ENCODE measurements around the gene SRRM1. TPM values are rescaled to one million over a fixed set of nuclear protein-coding genes. Genes with fewer than 3 reads are reported as not detected.
"Not testable (repeated sequence)": the region's sequence is repeated elsewhere in the genome, so short reads cannot be mapped to it uniquely, and the experiment has no call there.

The SRRM1 gene
- total RNA-seq, 1 donor from 2014 or later = 50.4 TPM

DNA sequence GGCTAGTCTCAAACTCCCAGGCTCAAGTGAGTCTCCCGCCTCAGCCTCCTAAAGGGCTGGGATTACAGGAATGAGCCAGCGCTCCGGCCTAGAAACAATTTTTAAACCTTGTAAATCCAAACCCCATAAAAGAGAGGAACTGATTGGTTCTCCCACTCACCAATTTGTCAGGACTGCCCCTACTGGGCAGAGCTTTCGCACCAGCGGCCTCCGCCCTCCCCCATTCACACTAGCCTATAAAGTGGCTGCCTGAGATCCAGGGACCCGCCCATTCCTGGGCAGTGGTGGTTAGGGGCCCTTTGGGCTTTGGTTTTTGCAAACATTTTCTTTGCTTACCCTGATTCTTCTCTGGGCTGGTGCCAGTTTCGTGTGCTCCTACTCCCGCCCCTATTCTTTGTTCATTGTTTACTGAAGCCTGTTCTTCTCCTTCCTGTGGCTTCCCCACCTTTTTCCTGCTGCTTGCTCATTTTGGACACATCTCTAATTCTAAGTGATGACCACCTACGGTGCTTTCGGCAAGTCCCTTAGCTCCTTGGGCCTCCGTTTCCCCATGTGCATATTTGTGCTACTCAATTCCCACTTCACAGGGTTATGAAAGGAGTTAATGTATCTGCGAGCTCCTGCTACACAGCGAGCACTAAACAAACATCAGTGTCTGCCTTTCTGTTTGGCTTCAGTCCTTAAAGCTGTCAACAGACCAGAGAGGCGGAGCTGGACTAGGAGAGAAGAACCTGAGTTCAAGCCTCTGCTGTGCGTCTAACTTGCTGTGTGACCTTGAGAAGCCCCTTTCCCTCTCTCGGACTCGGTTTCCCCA, 62.4 kb downstream of the SRRM1 start:
- peak; percentile 95 for ATAC-seq (ENCODE audit: poor library complexity)

GRCh38 chr1:24706074-24706389, 62.9 kb downstream of the SRRM1 start:
- ATAC-seq (ENCODE audit: poor library complexity); intact Hi-C loops (cut with DNase I); DNase-seq: not testable (repeated sequence)

More for the DNA sequence above, 62.4 kb downstream of the SRRM1 start:
- intact Hi-C loops (cut with DNase I) = no loop called here
- peak; percentile 91 for DNase-seq

GRCh38 chr1:24707687-24708086, 64.6 kb downstream of the SRRM1 start:
- DNase-seq (no peak), ATAC-seq (ENCODE audit: poor library complexity) (no peak)
- intact Hi-C loops (cut with DNase I) = no loop called here

GRCh38 chr1:24708938-24709337, 65.8 kb downstream of the SRRM1 start:
- DNase-seq = no peak
- no peak for ATAC-seq (ENCODE audit: poor library complexity)
- intact Hi-C loops (cut with DNase I) = no loop called here

- ATAC-seq (ENCODE audit: poor library complexity) (no peak), DNase-seq (no peak)
- intact Hi-C loops (cut with DNase I) = no loop called here
Observed at GRCh38 chr1:24709791-24710441, 66.8 kb downstream of the SRRM1 start.

GRCh38 chr1:24711329-24711728, 68.2 kb downstream of the SRRM1 start:
- intact Hi-C loops (cut with DNase I) = no loop called here
- DNase-seq (no peak), ATAC-seq (ENCODE audit: poor library complexity) (no peak)

GRCh38 chr1:24713176-24713575, 70.1 kb downstream of the SRRM1 start:
- intact Hi-C loops (cut with DNase I) = no loop called here
- no peak for ATAC-seq (ENCODE audit: poor library complexity)
- no peak for DNase-seq

GRCh38 chr1:24713736-24714135, 70.6 kb downstream of the SRRM1 start:
- no peak for ATAC-seq (ENCODE audit: poor library complexity)
- intact Hi-C loops (cut with DNase I) = no loop called here
- DNase-seq = no peak

DNA sequence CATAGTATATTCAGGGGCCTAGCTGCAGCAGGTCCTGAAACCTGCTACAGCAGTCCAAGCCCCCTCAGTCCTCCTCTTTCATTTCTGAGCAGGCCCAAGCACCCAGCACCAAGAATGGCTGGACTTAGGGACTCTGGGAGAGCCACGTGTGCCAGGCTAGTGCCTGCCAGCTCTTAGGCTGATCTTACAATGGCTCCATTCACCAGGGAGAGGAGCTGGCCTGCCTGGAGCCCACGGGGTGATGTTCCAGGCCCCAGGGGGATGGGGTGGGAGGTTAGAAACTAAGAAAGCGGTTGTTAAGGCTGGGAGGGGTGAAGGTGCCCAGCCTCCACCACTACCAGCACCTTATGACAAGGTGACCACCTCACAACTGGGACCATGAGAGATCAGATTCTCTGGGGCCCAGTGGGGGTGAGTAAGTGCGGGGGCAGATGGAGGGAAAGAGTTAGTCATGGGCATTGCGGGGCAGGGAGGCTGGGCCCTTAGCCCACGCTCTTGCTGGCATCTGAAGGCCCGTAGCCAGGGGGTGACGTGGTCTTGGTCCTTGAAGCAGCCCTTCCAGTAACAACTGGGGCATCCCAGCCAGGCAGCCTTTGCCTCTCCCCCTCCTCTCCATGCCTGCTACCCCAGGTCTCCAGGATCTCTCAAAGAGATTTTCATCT, 71.9 kb downstream of the SRRM1 start:
- intact Hi-C loops (cut with DNase I) = no loop called here
- ATAC-seq (ENCODE audit: poor library complexity) = no peak
- DNase-seq = no peak

- ATAC-seq (ENCODE audit: poor library complexity) (no peak), DNase-seq (no peak)
- intact Hi-C loops (cut with DNase I) = no loop called here
Observed at GRCh38 chr1:24715658-24716057, 72.6 kb downstream of the SRRM1 start.

DNA sequence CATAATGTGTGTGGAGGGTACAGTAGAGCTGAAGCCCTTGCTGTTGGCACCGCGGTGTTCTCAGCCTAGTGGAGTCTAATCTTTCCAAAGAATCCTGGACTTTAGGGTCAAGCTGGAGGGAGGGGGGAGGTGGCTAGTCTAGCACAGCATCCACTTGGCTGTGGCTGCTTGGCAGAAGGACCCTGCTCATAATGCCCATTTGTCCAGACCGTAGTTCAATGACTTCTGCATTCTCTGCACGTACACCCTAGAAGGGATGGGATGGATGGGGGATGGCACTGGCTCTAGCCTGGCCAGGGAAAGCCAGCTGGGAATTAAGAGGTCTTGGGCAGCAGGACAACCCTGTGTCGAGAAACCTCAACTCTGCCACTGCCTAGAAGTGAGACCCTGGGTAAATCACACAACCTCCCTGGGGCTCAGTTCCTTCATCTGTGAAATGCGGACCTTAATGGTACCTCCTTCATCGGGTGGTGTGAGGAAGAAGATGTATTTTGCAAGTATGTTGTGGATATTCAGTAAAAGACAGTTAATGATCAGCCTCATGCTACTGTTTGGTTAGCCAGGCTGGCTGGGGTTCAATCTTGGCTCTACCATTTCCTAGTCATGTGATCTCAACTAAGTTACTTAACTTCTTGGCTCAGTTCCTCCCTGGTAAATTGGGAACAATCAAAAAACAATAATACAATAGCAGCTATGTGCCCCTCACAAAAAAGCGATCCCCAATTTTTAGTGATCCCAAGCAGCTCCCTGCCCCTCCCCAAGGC, 75.0 kb downstream of the SRRM1 start:
- DNase-seq (no peak), ATAC-seq (ENCODE audit: poor library complexity) (peak; percentile 11)
- intact Hi-C loops (cut with DNase I) = no loop called here

DNA sequence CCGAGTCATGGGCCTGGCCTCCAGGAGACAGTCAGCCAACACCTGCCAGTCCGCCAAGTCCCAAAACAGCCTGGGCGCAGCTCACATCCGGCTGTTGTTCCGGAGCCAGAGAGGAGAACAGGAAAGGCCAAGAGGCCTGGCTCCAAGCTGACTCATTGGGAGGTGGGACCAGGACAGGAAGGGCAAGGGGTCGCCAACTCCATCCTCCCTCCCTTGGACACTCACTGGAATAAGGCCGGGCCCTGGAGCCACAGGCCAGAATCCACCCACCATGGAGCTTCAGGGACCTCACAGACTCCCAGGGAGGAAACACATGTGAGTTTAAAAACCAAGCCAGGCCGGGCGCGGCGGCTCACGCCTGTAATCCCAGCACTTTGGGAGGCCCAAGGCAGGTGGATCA, 77.0 kb downstream of the SRRM1 start:
- intact Hi-C loops (cut with DNase I) = no loop called here
- ATAC-seq (ENCODE audit: poor library complexity) = peak; percentile 89
- DNase-seq = peak; percentile 92

GRCh38 chr1:24721533-24721932, 78.4 kb downstream of the SRRM1 start:
- intact Hi-C loops (cut with DNase I) = no loop called here
- DNase-seq (no peak), ATAC-seq (ENCODE audit: poor library complexity) (no peak)

- DNase-seq; ATAC-seq (ENCODE audit: poor library complexity); intact Hi-C loops (cut with DNase I): not testable (repeated sequence)
Observed at GRCh38 chr1:24722073-24723035, 79.3 kb downstream of the SRRM1 start.
